ENCODE results near the gene IPO11. TPM values are rescaled to one million over a fixed set of nuclear protein-coding genes. Genes with fewer than 3 reads are reported as not detected.

Gene IPO11
- total and polyA plus RNA-seq, 4 donors, result 4.7 to 20.6 (median 9.0) TPM

- H3K4me1 ChIP-seq (ENCODE audit: control insufficient read depth in 4 of 4, insufficient read depth in 4 of 4, low read length in 3 of 4), result no peaks in the 10 kb centered on the region
- no peaks in the 10 kb centered on the region for H3K9me3 ChIP-seq (ENCODE audit: control insufficient read depth in 4 of 4, low read length in 3 of 4)
- no peaks in the 10 kb centered on the region for H3K27me3 ChIP-seq (ENCODE audit: control insufficient read depth in 4 of 4, insufficient read depth in 4 of 4, low read length in 3 of 4)
- no peak overlapping the region for H3K9ac ChIP-seq (ENCODE audit: low read depth in 1 of 2, low read length in 2 of 2)
- TF ChIP-seq RAD21 (IDR thresholded peaks at IDR 0.05), result no peak
- TF ChIP-seq SP1 (IDR thresholded peaks at IDR 0.05), result no peak
- no peak for TF ChIP-seq HNF4G (IDR thresholded peaks at IDR 0.05)
- TF ChIP-seq HNF4A (conservative IDR thresholded peaks at IDR 0.05), result no peak
- no peak for TF ChIP-seq GABPA (IDR thresholded peaks at IDR 0.05 in 1 of 2, conservative IDR thresholded peaks at IDR 0.05 in 1 of 2)
- no peak for TF ChIP-seq TAF1 (conservative IDR thresholded peaks at IDR 0.05)
- no peak for TF ChIP-seq NR2F2 (IDR thresholded peaks at IDR 0.05)
- TF ChIP-seq CTCF (IDR thresholded peaks at IDR 0.05; ENCODE audit: low read depth, low read length, missing input control), result no peak
- no peak for TF ChIP-seq YY1 (IDR thresholded peaks at IDR 0.05)
- TF ChIP-seq ZBTB33 (IDR thresholded peaks at IDR 0.05), result no peak
- H3K36me3 ChIP-seq (ENCODE audit: control insufficient read depth in 4 of 4, insufficient read depth in 3 of 4, low read depth in 1 of 4, low read length in 3 of 4), result no peaks in the 10 kb centered on the region
- H3K4me3 ChIP-seq (ENCODE audit: low read depth in 1 of 3, low read length in 3 of 3), result no peak overlapping the region
- WGBS, result 91% methylated on average over 17 of the region's 17 CpGs
- no peak overlapping the region for H3K27ac ChIP-seq (ENCODE audit: low read depth in 1 of 2, low read length in 2 of 2)
- DNase-seq (ENCODE audit: low spot score), result no peak
Observed at GRCh38 chr5:62643556-62644451, 231.2 kb downstream of the IPO11 start.

- no peak overlapping the region for H3K4me3 ChIP-seq (ENCODE audit: low read depth in 1 of 3, low read length in 3 of 3)
- no peak for DNase-seq (ENCODE audit: low spot score)
- 78% methylated on average over 3 of the region's 3 CpGs for WGBS
- TF ChIP-seq CTCF (IDR thresholded peaks at IDR 0.05; ENCODE audit: low read depth, low read length, missing input control), result no peak
- TF ChIP-seq TAF1 (conservative IDR thresholded peaks at IDR 0.05), result no peak
- TF ChIP-seq RAD21 (IDR thresholded peaks at IDR 0.05), result no peak
- no peak for TF ChIP-seq REST (IDR thresholded peaks at IDR 0.05)
- TF ChIP-seq SP1 (IDR thresholded peaks at IDR 0.05), result no peak
- no peak for TF ChIP-seq ATF3 (IDR thresholded peaks at IDR 0.05)
- TF ChIP-seq MAX (IDR thresholded peaks at IDR 0.05), result no peak
- TF ChIP-seq FOXA1 (IDR thresholded peaks at IDR 0.05), result no peak
- TF ChIP-seq FOXA2 (IDR thresholded peaks at IDR 0.05), result no peak
- TF ChIP-seq YY1 (IDR thresholded peaks at IDR 0.05), result no peak
- TF ChIP-seq GABPA (IDR thresholded peaks at IDR 0.05 in 1 of 2, conservative IDR thresholded peaks at IDR 0.05 in 1 of 2), result no peak
- no peak for TF ChIP-seq NR2F2 (IDR thresholded peaks at IDR 0.05)
- TF ChIP-seq HNF4A (conservative IDR thresholded peaks at IDR 0.05), result no peak
- no peak overlapping the region for H3K9ac ChIP-seq (ENCODE audit: low read depth in 1 of 2, low read length in 2 of 2)
- no peak overlapping the region for H3K27ac ChIP-seq (ENCODE audit: low read depth in 1 of 2, low read length in 2 of 2)
- H3K9me3 ChIP-seq (ENCODE audit: control insufficient read depth in 4 of 4, low read length in 3 of 4), result no peaks in the 10 kb centered on the region
- H3K36me3 ChIP-seq (ENCODE audit: control insufficient read depth in 4 of 4, insufficient read depth in 3 of 4, low read depth in 1 of 4, low read length in 3 of 4), result no peaks in the 10 kb centered on the region
- no peaks in the 10 kb centered on the region for H3K4me1 ChIP-seq (ENCODE audit: control insufficient read depth in 4 of 4, insufficient read depth in 4 of 4, low read length in 3 of 4)
- no peaks in the 10 kb centered on the region for H3K27me3 ChIP-seq (ENCODE audit: control insufficient read depth in 4 of 4, insufficient read depth in 4 of 4, low read length in 3 of 4)
Observed at GRCh38 chr5:62645223-62645622, 232.7 kb downstream of the IPO11 start.

Data from liver (tissue), 9 donors.